Measurements from ENCODE around the gene SLC35A3.
"Not testable (repeated sequence)": the region's sequence is repeated elsewhere in the genome, so short reads cannot be mapped to it uniquely, and the experiment has no call there.

SLC35A3 gene

GRCh38 chr1:99969729-99970621 lies at the start of gene SLC35A3:
Gene SLC35A3 (plus strand): TSS chr1:99969996. CDS start chr1:99993555, 23,559 bp downstream.
- peak; percentile 21 for DNase-seq (ENCODE audit: low read depth)

GRCh38 chr1:99934801-99935200 lies 35.0 kb upstream of the SLC35A3 start:
- DNase-seq (ENCODE audit: low read depth) = no peak

- no peak for DNase-seq (ENCODE audit: low read depth)
Observed at GRCh38 chr1:99935534-99935933, 34.3 kb upstream of the SLC35A3 start.

GRCh38 chr1:99936071-99936470 lies 33.7 kb upstream of the SLC35A3 start:
- no peak for DNase-seq (ENCODE audit: low read depth)

GRCh38 chr1:99942723-99943122 lies 27.1 kb upstream of the SLC35A3 start:
- DNase-seq (ENCODE audit: low read depth) = no peak

- DNase-seq (ENCODE audit: low read depth) = peak; percentile 70
Observed at GRCh38 chr1:99943223-99943794, 26.5 kb upstream of the SLC35A3 start.

GRCh38 chr1:99944192-99944591 lies 25.6 kb upstream of the SLC35A3 start:
- DNase-seq (ENCODE audit: low read depth) = no peak

- no peak for DNase-seq (ENCODE audit: low read depth)
Observed at GRCh38 chr1:99945174-99945573, 24.6 kb upstream of the SLC35A3 start.

- DNase-seq (ENCODE audit: low read depth) = no peak
Observed at GRCh38 chr1:99950486-99950885, 19.3 kb upstream of the SLC35A3 start.

GRCh38 chr1:99952522-99952921 lies 17.3 kb upstream of the SLC35A3 start:
- no peak for DNase-seq (ENCODE audit: low read depth)

- no peak for DNase-seq (ENCODE audit: low read depth)
Observed at GRCh38 chr1:99955375-99955774, 14.4 kb upstream of the SLC35A3 start.

GRCh38 chr1:99956755-99957154 lies 13.0 kb upstream of the SLC35A3 start:
- peak; percentile 30 for DNase-seq (ENCODE audit: low read depth)

- DNase-seq (ENCODE audit: low read depth) = no peak
Observed at GRCh38 chr1:99957818-99958217, 12.0 kb upstream of the SLC35A3 start.

GRCh38 chr1:99959189-99959705 lies 10.5 kb upstream of the SLC35A3 start:
- DNase-seq (ENCODE audit: low read depth) = not testable (repeated sequence)

- DNase-seq (ENCODE audit: low read depth) = not testable (repeated sequence)
Observed at GRCh38 chr1:99960260-99960659, 9.5 kb upstream of the SLC35A3 start.

GRCh38 chr1:99963041-99963795 lies 6.6 kb upstream of the SLC35A3 start:
- DNase-seq (ENCODE audit: low read depth) = no peak

GRCh38 chr1:99964806-99965205 lies 5.0 kb upstream of the SLC35A3 start:
- DNase-seq (ENCODE audit: low read depth) = no peak

- no peak for DNase-seq (ENCODE audit: low read depth)
Observed at GRCh38 chr1:99965646-99966375, 4.0 kb upstream of the SLC35A3 start.

GRCh38 chr1:99968214-99968613 lies 1.6 kb upstream of the SLC35A3 start:
- DNase-seq (ENCODE audit: low read depth) = no peak

GRCh38 chr1:99969260-99969728 lies 502 bp upstream of the SLC35A3 start:
- DNase-seq (ENCODE audit: low read depth) = no peak

- no peak for DNase-seq (ENCODE audit: low read depth)
Observed at GRCh38 chr1:99970713-99971255, 988 bp downstream of the SLC35A3 start.

Measured in fibroblast of the conjunctiva (primary cell).